ENCODE data around the gene HTR6. TPM values are rescaled to one million over a fixed set of nuclear protein-coding genes. Genes with fewer than 3 reads are reported as not detected.

The HTR6 gene
- total RNA-seq = 1 to 10 TPM; 1.1 to 1.6 TPM

- intact Hi-C loops (cut with DNase I, micrococcal nuclease) = loop anchor here in 1 of 2 experiments (5.0 kb wide), 1 partner anchor 762 kb away; the partner anchor contains the start of gene ALDH4A1
- peaks cover 28% of the 10 kb centered on the region for H3K4me1 Mint-ChIP-seq
- DNase-seq = peak; percentile 58
Measured at GRCh38 chr1:19664453-19665185, at the start of gene HTR6. TSS of gene HTR6 (plus strand) at chr1:19664875. CDS start at chr1:19665754, 879 bp downstream.

DNA sequence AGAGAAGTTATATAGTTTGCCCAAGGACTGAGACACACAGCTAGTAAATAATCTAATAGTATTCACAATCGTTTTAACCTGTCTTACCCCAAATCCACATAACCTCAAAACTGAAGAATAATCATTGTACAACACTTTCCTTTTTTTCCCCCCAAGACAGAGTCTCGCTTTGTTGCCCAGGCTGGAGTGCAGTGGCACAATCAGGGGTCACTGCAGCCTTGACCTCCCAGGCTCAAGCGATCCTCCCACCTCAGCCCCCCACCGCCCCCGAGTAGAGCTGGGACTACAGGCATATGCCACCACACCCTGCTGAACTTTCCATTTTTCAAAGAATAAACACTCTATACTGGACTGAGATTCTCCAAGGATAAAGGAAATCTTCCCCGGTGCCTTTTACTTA is 49.2 kb upstream of the HTR6 start:
- no peaks in the 10 kb centered on the region for H3K27me3 Mint-ChIP-seq
- H3K4me3 Mint-ChIP-seq = no peak overlapping the region
- no peaks in the 10 kb centered on the region for H3K9me3 Mint-ChIP-seq (ENCODE audit: low read depth)
- ATAC-seq (no peak), DNase-seq (no peak)
- ChIA-PET POLR2A (no interaction called here), CTCF (interaction anchor here (0.6 kb wide), 2 partner anchors 23 to 36 kb away, joined by 3 read pairs; no protein-coding TSS in a partner anchor)
- peak overlapping the region; percentile 52 for H3K27ac Mint-ChIP-seq
- H3K36me3 Mint-ChIP-seq (ENCODE audit: low read depth) = peaks cover 27% of the 10 kb centered on the region
- intact Hi-C loops (cut with DNase I, micrococcal nuclease) = no loop called here
- peaks cover 24% of the 10 kb centered on the region for H3K4me1 Mint-ChIP-seq

More at GRCh38 chr1:19664453-19665185, at the start of gene HTR6:
- ChIA-PET POLR2A (no interaction called here), CTCF (interaction anchor here (0.7 to 6.0 kb wide), 4 partner anchors 10 to 292 kb away, joined by 3 to 151 read pairs (median 4); no protein-coding TSS in a partner anchor)
- peak within 1 kb of the TSS; percentile 68 for H3K4me3 Mint-ChIP-seq
- H3K27ac Mint-ChIP-seq = no peak within 1 kb of the TSS
- peaks cover 4% of the 10 kb centered on the region for H3K36me3 Mint-ChIP-seq (ENCODE audit: low read depth)
- H3K27me3 Mint-ChIP-seq = peaks cover 26% of the 10 kb centered on the region
- H3K9me3 Mint-ChIP-seq (ENCODE audit: low read depth) = no peaks in the 10 kb centered on the region
- ATAC-seq = peak; percentile 50

GRCh38 chr1:19616489-19616888 is 48.2 kb upstream of the HTR6 start:
- ChIA-PET CTCF (interaction anchor here (1.5 kb wide), 1 partner anchor 353 kb away, joined by 4 read pairs; no protein-coding TSS in a partner anchor), POLR2A (no interaction called here)
- no peak overlapping the region for H3K4me3 Mint-ChIP-seq
- H3K4me1 Mint-ChIP-seq = peaks cover 24% of the 10 kb centered on the region
- no peaks in the 10 kb centered on the region for H3K27me3 Mint-ChIP-seq
- H3K9me3 Mint-ChIP-seq (ENCODE audit: low read depth) = no peaks in the 10 kb centered on the region
- ATAC-seq (peak; percentile 64), DNase-seq (no peak)
- no peak overlapping the region for H3K27ac Mint-ChIP-seq
- intact Hi-C loops (cut with DNase I, micrococcal nuclease) = no loop called here
- peaks cover 27% of the 10 kb centered on the region for H3K36me3 Mint-ChIP-seq (ENCODE audit: low read depth)

DNA sequence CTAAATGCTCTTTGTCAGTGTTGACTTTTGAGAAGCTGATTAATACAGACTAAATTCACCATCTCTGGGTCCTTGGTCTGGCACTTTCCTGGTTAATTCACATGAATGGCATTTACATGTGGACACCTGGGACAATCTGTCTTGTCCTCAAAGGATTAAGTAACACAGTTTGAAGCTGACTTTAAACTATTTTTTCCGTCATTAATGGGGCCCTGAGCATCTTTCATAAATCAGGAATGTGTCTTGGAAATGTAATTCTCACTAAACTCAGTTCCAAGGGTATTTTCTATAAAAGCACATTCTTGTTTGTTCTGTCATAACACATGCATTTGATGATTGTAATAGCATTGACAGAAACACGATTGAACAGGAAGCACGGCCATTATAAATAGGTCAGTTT is 47.3 kb upstream of the HTR6 start:
- POLR2A ChIA-PET = interaction anchor here (0.6 kb wide), 2 partner anchors 16 to 134 kb away, joined by 4 read pairs; no protein-coding TSS in a partner anchor
- Mint-ChIP-seq H3K27ac (no peak overlapping the region), H3K27me3 (no peaks in the 10 kb centered on the region), H3K36me3 (ENCODE audit: low read depth) (peaks cover 30% of the 10 kb centered on the region), H3K4me1 (peaks cover 24% of the 10 kb centered on the region), H3K4me3 (no peak overlapping the region), H3K9me3 (ENCODE audit: low read depth) (no peaks in the 10 kb centered on the region)
- intact Hi-C loops (cut with DNase I, micrococcal nuclease) = no loop called here
- CTCF ChIA-PET = interaction anchor here (1.3 to 1.5 kb wide), 2 partner anchors 8 to 354 kb away, joined by 4 read pairs; no protein-coding TSS in a partner anchor
- no peak for DNase-seq
- no peak for ATAC-seq

DNA sequence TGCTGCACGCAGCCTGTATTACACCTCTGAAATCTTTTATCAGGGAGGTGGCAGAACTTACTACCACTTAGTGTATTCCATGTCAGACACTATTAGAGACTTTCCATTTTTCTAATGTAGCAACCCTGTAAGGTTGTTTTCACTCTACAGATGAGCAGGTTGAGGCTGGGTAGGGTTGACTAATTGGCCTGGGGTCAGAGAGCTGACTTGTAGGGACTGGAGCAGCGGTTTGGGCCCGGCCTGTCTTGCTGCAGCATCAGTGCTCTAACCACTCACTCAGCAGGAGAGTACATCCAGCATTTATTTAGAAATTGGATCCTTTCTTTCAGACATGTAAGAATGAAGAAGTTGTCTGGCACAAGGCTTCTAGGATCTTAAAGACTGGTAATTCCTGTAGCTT is 46.2 kb upstream of the HTR6 start:
- intact Hi-C loops (cut with DNase I, micrococcal nuclease) = no loop called here
- Mint-ChIP-seq H3K4me1 (peaks cover 19% of the 10 kb centered on the region), H3K27ac (no peak overlapping the region), H3K27me3 (no peaks in the 10 kb centered on the region), H3K36me3 (ENCODE audit: low read depth) (peaks cover 34% of the 10 kb centered on the region), H3K9me3 (ENCODE audit: low read depth) (no peaks in the 10 kb centered on the region), H3K4me3 (no peak overlapping the region)
- ATAC-seq (no peak), DNase-seq (no peak)
- ChIA-PET CTCF (interaction anchor here (0.8 to 1.3 kb wide), 3 partner anchors 9 to 21 kb away, joined by 4 to 6 read pairs (median 4); no protein-coding TSS in a partner anchor), POLR2A (no interaction called here)

- ATAC-seq (no peak), DNase-seq (no peak)
- peaks cover 41% of the 10 kb centered on the region for H3K36me3 Mint-ChIP-seq (ENCODE audit: low read depth)
- H3K27me3 Mint-ChIP-seq = no peaks in the 10 kb centered on the region
- H3K4me1 Mint-ChIP-seq = peaks cover 18% of the 10 kb centered on the region
- ChIA-PET CTCF (interaction anchor here (1.0 to 1.6 kb wide), 2 partner anchors 20 to 42 kb away, joined by 4 to 6 read pairs; no protein-coding TSS in a partner anchor), POLR2A (interaction anchor here (0.5 to 0.7 kb wide), 2 partner anchors 246 to 326 kb away, joined by 3 to 6 read pairs; no protein-coding TSS in a partner anchor)
- intact Hi-C loops (cut with DNase I, micrococcal nuclease) = no loop called here
- H3K9me3 Mint-ChIP-seq (ENCODE audit: low read depth) = no peaks in the 10 kb centered on the region
- H3K4me3 Mint-ChIP-seq = no peak overlapping the region
- H3K27ac Mint-ChIP-seq = no peak overlapping the region
Measured at GRCh38 chr1:19619697-19620384, 44.8 kb upstream of the HTR6 start.

DNA sequence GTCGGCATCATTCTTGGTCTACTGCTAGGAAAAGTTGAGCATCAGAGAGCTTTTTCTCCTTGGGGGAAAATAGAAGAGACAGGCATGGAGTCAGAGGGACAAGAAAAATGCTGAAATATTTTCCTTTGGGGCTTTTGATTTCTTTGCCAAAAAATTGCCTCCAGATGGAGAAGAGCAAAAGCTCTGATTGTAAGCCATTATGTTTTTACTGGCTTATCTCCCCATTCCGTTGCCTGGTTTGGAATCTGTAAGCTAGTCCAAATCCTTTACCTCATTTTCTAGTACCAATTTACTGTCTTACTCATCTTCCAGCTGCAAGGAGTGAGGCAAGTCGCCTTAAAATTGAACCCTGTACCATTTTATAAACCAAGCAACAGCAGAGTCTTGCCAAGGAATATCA is 43.9 kb upstream of the HTR6 start:
- Mint-ChIP-seq H3K27me3 (no peaks in the 10 kb centered on the region), H3K36me3 (ENCODE audit: low read depth) (peaks cover 39% of the 10 kb centered on the region), H3K4me1 (peaks cover 12% of the 10 kb centered on the region), H3K4me3 (no peak overlapping the region), H3K9me3 (ENCODE audit: low read depth) (no peaks in the 10 kb centered on the region), H3K27ac (no peak overlapping the region)
- ATAC-seq (no peak), DNase-seq (no peak)
- CTCF ChIA-PET = interaction anchor here (1.6 kb wide), 1 partner anchor 41 kb away, joined by 4 read pairs; no protein-coding TSS in a partner anchor
- intact Hi-C loops (cut with DNase I, micrococcal nuclease) = no loop called here
- POLR2A ChIA-PET = interaction anchor here (0.5 kb wide), 1 partner anchor 327 kb away, joined by 3 read pairs; no protein-coding TSS in a partner anchor

GRCh38 chr1:19621274-19621950 is 43.3 kb upstream of the HTR6 start:
- no peak for DNase-seq
- CTCF ChIA-PET = no interaction called here
- Mint-ChIP-seq H3K9me3 (ENCODE audit: low read depth) (no peaks in the 10 kb centered on the region), H3K4me1 (peaks cover 8% of the 10 kb centered on the region), H3K36me3 (ENCODE audit: low read depth) (peaks cover 42% of the 10 kb centered on the region), H3K27ac (no peak overlapping the region), H3K27me3 (no peaks in the 10 kb centered on the region), H3K4me3 (no peak overlapping the region)
- intact Hi-C loops (cut with DNase I, micrococcal nuclease) = no loop called here
- POLR2A ChIA-PET = no interaction called here
- no peak for ATAC-seq

- no peak for DNase-seq
- ChIA-PET POLR2A (no interaction called here), CTCF (no interaction called here)
- Mint-ChIP-seq H3K27ac (no peak overlapping the region), H3K27me3 (no peaks in the 10 kb centered on the region), H3K4me1 (peaks cover 7% of the 10 kb centered on the region), H3K9me3 (ENCODE audit: low read depth) (no peaks in the 10 kb centered on the region), H3K4me3 (no peak overlapping the region), H3K36me3 (ENCODE audit: low read depth) (peaks cover 41% of the 10 kb centered on the region)
- no peak for ATAC-seq
- intact Hi-C loops (cut with DNase I, micrococcal nuclease) = no loop called here
Measured at GRCh38 chr1:19622204-19622603, 42.5 kb upstream of the HTR6 start.

DNA sequence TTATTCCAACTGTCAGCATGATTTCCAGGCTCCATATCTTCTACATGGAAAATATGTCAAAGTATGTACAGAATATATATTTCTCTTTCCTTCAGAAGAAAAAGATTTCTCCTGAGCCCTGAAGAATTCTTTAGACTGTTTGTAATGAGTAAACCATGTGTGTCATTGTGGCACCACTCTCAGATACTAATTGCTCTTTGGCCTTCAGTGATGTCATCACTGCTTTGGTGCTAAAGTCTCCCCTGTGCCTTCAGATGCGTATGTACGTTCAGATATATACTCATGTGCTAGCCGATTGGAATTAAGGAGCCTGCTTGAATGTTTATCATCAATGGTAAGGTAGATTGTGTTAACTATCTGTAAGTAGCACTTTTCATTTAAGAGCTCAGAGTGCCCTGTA is 41.2 kb upstream of the HTR6 start:
- DNase-seq (no peak), ATAC-seq (no peak)
- H3K9me3 Mint-ChIP-seq (ENCODE audit: low read depth) = no peaks in the 10 kb centered on the region
- H3K4me1 Mint-ChIP-seq = peaks cover 7% of the 10 kb centered on the region
- ChIA-PET CTCF (interaction anchor here (1.2 to 1.5 kb wide), 2 partner anchors 24 to 81 kb away, joined by 3 to 5 read pairs; no protein-coding TSS in a partner anchor), POLR2A (no interaction called here)
- no peak overlapping the region for H3K27ac Mint-ChIP-seq
- no peaks in the 10 kb centered on the region for H3K27me3 Mint-ChIP-seq
- intact Hi-C loops (cut with DNase I, micrococcal nuclease) = no loop called here
- no peak overlapping the region for H3K4me3 Mint-ChIP-seq
- H3K36me3 Mint-ChIP-seq (ENCODE audit: low read depth) = peaks cover 44% of the 10 kb centered on the region

- no peak for ATAC-seq
- Mint-ChIP-seq H3K36me3 (ENCODE audit: low read depth) (peaks cover 42% of the 10 kb centered on the region), H3K27ac (no peak overlapping the region), H3K9me3 (ENCODE audit: low read depth) (no peaks in the 10 kb centered on the region), H3K27me3 (no peaks in the 10 kb centered on the region), H3K4me3 (no peak overlapping the region), H3K4me1 (no peaks in the 10 kb centered on the region)
- CTCF ChIA-PET = no interaction called here
- DNase-seq = no peak
- intact Hi-C loops (cut with DNase I, micrococcal nuclease) = no loop called here
- POLR2A ChIA-PET = no interaction called here
Measured at GRCh38 chr1:19625291-19625937, 39.3 kb upstream of the HTR6 start.
